Measurements from ENCODE around the gene INPP5A.
"Not testable (repeated sequence)": the region's sequence is repeated elsewhere in the genome, so short reads cannot be mapped to it uniquely, and the experiment has no call there.

INPP5A gene

DNA sequence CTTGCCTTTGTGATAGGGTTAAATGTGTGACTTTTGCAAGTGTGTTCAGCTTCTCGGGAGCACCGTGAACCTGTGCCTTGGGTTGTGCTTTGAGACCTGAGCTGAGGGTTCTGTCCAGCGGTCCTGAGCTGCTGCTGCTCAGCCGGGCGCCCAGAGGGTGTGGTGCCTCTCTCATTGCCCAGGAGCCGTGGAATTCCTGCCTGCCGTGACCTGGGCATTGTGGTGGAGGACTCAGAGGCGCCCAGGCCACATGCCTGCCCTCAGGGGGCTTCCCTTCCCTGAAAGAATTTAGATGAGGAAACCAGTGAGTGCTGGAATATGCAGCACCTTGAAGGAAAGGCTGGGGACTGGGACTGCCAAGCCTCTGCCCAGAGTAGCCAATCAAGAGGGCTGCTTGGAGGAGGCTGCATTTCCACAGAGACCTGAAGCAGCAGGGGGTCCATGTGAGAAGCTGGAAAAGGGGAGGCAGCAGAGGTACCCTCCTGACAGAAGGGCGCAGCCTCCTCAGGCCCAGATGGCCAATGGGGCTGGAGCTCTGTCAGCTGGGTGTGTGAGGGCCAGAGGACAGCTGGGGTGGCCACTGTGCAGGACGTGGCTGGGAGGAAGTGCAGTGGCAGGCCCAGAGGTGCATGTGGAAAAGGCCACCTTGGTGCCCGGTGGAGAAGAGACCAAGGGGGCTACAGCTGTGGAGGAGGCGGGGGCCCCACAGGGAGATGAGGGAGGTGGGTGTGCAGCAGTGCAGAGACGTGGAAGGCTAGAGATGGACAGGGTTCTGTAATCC, 141.0 kb downstream of the INPP5A start:
- DNase-seq (ENCODE audit: low read depth) = no peak

- DNase-seq (ENCODE audit: low read depth) = no peak
Measured at GRCh38 chr10:132679217-132679595, 141.6 kb downstream of the INPP5A start.

- no peak for DNase-seq (ENCODE audit: low read depth)
Measured at GRCh38 chr10:132679640-132680039, 142.1 kb downstream of the INPP5A start.

DNA sequence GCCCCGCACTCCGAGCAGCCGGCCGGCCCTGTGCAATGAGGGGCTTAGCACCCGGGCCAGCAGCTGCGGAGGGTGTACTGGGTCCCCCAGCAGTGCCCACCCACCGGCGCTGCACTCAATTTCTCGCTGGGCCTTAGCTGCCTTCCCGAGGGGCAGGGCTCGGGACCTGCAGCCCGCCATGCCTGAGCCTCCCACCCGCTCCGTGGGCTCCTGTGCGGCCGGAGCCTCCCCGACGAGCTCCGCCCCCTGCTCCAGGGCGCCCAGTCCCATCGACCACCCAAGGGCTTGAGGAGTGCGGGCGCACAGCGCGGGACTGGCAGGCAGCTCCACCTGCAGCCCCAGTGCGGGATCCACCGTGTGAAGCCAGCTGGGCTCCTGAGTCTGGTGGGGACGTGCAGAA, 143.2 kb downstream of the INPP5A start:
- DNase-seq (ENCODE audit: low read depth) = not testable (repeated sequence)

DNA sequence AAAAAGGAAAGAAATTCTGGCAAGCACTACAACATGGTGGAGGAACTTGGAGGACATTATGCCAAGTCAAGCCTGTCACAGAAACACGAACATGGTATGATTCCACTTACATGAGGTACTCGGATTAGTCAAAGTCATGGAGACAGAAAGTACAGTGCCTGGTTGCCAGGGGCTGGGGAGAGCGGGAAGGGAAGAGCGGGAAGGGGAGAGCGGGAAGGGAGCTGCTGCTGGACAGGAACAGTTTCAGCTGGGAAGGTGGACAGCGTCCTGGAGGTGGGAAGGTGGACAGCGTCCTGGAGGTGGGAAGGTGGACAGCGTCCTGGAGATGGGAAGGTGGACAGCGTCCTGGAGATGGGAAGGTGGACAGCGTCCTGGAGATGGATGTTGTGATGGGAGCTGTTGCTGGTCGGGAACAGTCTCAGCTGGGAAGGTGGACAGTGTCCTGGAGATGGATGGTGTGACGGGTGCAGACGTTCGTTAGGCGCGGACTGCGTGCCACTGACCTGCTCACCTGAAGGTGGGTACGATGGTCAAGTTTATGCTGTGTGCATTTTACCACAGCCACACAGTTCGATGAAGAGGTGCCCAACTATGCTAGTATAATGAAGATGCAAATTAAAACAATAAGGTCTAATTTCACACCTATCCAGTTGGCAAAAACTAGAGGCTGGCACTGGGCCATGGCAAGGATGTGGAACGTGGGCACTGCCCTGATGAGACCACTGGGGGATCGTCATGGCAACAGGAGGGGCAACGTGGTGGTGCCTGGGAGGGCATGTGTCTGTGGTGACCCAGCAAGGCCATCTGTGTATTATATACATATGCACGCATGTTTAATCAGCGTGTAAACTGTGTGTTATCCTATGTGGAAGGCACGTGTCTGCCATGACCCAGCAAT, 144.5 kb downstream of the INPP5A start:
- DNase-seq (ENCODE audit: low read depth) = no peak

DNA sequence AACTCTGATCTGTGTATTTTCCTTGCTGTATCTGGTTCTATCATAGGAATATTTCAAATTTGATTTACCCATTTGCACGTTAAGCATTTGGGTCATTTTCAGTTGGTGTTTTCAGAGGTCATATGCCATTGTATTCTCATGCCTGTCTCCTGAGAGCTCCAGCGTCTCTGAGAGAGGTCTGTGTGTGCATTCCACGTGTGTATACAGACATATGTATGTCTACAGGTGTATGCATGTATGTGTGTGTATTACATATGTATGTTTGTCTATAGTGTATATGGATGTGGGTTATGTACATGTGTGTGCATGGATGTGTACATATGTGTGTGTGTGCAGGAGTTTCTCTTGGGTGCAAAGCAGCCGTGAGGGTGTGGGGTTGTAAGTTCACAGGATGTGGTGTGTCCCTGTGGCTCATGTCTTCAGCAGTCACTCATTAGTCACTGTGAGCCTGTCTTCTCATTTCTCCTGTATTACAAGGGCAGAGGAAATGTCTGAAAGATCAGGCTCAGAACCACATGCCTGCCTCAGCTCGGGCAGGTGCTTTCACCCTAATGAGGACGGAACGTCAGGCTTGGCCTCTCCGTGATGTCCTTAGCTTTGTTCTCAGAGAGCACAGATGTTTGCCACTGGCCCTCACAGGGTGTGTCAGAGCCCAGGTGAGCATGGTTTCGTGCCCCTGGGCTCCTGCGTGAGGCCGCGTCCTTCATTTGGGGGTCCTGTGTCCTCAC, 146.7 kb downstream of the INPP5A start:
- DNase-seq (ENCODE audit: low read depth) = peak; percentile 82

- peak; percentile 59 for DNase-seq (ENCODE audit: low read depth)
Measured at GRCh38 chr10:132685101-132685891, 147.7 kb downstream of the INPP5A start.

GRCh38 chr10:132685921-132686680, 148.5 kb downstream of the INPP5A start:
- no peak for DNase-seq (ENCODE audit: low read depth)

GRCh38 chr10:132687181-132687892, 149.8 kb downstream of the INPP5A start:
- DNase-seq (ENCODE audit: low read depth) = no peak

GRCh38 chr10:132687893-132688579, 150.4 kb downstream of the INPP5A start:
- no peak for DNase-seq (ENCODE audit: low read depth)

DNA sequence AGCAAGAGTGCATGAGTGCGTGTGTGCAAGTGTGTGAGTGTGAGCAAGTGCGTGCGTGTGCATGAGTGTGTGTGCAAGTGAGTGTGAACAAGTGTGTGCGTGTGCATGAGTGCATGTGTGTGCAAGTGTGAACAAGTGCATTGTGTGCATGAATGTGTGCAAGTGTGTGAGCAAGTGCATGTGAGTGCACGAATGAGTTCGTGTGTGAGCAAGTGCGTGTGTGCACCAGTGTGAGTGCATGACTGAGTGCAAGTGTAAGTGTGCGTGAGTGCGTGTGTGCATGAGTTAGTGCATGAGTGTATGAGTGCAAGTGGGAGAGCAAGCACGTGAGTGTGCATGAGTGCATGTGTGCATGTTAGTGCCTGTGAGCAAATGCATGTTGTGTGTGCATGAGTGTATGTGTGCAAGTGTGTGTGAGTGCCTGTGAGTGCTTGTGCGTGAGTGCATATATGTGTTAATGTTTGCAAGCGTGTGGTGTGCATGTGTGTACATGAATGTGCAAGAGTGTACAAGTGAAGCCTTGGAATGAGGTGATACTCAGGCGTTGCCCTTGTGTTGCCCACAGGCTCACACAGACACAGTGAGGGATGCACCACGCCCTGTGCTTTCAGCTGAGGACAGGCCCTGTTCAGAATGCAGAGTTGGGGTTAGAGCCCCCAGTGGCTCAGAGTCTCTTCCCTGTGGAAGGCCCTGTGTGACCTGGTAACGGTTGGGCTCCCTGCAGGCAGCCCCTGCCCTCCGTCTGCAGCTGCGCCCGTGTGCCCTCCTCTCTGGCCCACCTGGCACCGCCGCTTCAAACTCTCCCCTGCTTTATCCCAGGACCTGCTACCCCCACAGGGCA, 151.2 kb downstream of the INPP5A start:
- no peak for DNase-seq (ENCODE audit: low read depth)

GRCh38 chr10:132689721-132690360, 152.3 kb downstream of the INPP5A start:
- no peak for DNase-seq (ENCODE audit: low read depth)

- DNase-seq (ENCODE audit: low read depth) = no peak
Measured at GRCh38 chr10:132690401-132690800, 152.8 kb downstream of the INPP5A start.

- no peak for DNase-seq (ENCODE audit: low read depth)
Measured at GRCh38 chr10:132690821-132691610, 153.4 kb downstream of the INPP5A start.

DNA sequence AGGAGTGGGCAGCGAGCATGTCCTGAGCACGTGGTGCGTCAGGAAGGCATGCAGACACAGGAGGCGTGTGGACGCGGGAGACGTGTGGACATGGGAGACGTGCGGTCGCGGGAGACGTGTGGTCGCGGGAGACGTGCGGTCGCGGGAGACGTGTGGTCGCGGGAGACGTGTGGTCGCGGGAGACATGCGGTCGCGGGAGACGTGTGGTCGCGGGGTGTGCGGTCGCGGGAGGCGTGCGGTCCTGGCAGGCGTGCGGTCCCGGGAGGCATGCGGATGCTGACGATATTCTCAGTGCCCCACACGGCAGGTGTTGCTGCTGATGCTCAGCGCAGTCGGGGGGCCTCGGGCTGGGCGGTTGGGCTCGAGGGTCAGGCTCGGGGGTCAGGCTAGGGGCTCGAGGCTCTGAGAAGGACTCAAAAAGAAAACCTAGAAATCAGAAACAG, 154.1 kb downstream of the INPP5A start:
- no peak for DNase-seq (ENCODE audit: low read depth)

DNA sequence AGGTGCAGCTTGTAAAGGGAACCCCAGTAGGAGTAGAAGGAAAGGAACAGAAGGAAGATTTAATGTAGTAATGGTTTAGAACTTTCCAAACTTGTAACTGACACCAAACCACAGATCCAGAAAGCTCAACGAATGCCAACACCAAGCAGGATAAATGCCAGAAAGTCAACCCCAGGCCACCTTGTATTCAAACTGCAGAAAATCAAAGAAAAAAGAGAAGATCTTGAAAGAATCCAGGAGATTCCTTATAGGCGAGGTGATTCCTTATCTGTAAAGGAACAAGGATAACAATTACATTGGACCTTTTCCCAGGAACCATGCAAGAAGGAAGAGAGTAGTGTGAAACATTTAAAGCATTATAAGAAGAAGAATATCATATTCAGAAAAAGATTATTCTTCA, 154.7 kb downstream of the INPP5A start:
- no peak for DNase-seq (ENCODE audit: low read depth)

DNA sequence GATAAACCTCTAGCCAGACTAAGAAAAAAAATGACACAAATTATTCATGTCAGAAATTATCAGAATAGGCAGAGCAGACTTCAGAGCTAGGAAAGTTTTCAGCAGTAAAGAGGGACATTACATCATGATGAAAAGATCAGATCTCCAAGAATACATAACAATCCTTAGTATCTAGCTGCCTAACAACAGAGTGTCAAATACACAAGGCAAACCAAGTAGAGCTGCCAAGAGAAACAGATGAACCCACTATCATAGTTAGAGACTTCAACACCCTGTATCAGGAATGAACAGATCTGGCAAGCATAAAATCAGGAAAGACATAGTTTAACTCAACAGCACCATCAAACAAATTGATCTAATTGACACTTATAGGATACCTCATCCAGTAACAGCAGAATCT, 156.1 kb downstream of the INPP5A start:
- DNase-seq (ENCODE audit: low read depth) = no peak
